HepG2 (cell line): ENCODE measurements around the gene DLG4. TPM values are rescaled to one million over a fixed set of nuclear protein-coding genes. Genes with fewer than 3 reads are reported as not detected.

ENCODE experiments used
- ATF4 ChIP-seq, 2 experiments: fragments of 450-650 bp in 1 of 2; sonication (generic) in 1 of 2; formaldehyde crosslinking; IDR thresholded peaks; 2 replicates each; pipeline versions ENCODE4 v1.5.0 to v1.8.0; 2020 to 2022; ENCODE audit warnings: mild to moderate bottlenecking in 1 of 2, missing genetic modification reagents in 1 of 2
- HNRNPH1 ChIP-seq: fragments of 200-400 bp; formaldehyde crosslinking; optimal IDR thresholded peaks from 2 replicates; pipeline ENCODE3; 2017; ENCODE audit warnings: mild to moderate bottlenecking, low read depth, low read length
- HNRNPLL ChIP-seq: fragments of 200-400 bp; formaldehyde crosslinking; IDR thresholded peaks from 2 replicates; pipeline ENCODE4 v1.6.1; 2017; ENCODE audit warnings: mild to moderate bottlenecking, low read depth, low read length; ENCODE audit not compliant: poor library complexity, severe bottlenecking
- NFATC3 ChIP-seq: sonication (generic); formaldehyde crosslinking; IDR thresholded peaks from 2 replicates; pipeline ENCODE4 v1.5.1; 2020; ENCODE audit warnings: mild to moderate bottlenecking, missing genetic modification reagents
- NR3C1 ChIP-seq: sonication (generic); formaldehyde crosslinking; IDR thresholded peaks from 2 replicates; pipeline ENCODE4 v1.4.0; 2020; ENCODE audit warnings: missing genetic modification reagents
- RXRA ChIP-seq: sonication (generic); formaldehyde crosslinking; IDR thresholded peaks from 2 replicates; pipeline ENCODE4 v1.5.1; 2020; ENCODE audit warnings: missing genetic modification reagents
- SAP130 ChIP-seq: IDR thresholded peaks from 2 replicates; pipeline ENCODE4 v1.6.1; 2016; ENCODE audit warnings: low read depth
- STAG1 ChIP-seq: sonication (generic); formaldehyde crosslinking; IDR thresholded peaks from 2 replicates; pipeline ENCODE4 v1.4.0; 2020; ENCODE audit warnings: missing genetic modification reagents
- XRCC5 ChIP-seq: fragments of 200-400 bp; formaldehyde crosslinking; optimal IDR thresholded peaks from 2 replicates; pipeline ENCODE3; 2017; ENCODE audit warnings: mild to moderate bottlenecking, low read length
- ZBTB3 ChIP-seq: sonication (generic); formaldehyde crosslinking; IDR thresholded peaks from 2 replicates; pipeline ENCODE4 v1.4.0; 2020; ENCODE audit warnings: low read depth, mild to moderate bottlenecking, moderate library complexity, missing genetic modification reagents, borderline replicate concordance
- ZNF253 ChIP-seq: sonication (generic); formaldehyde crosslinking; IDR thresholded peaks from 2 replicates; pipeline ENCODE4 v1.8.0; 2022; ENCODE audit warnings: mild to moderate bottlenecking, missing genetic modification reagents, borderline replicate concordance
- ZNF276 ChIP-seq: sonication (generic); formaldehyde crosslinking; IDR thresholded peaks from 2 replicates; pipeline ENCODE4 v1.4.0; 2020; ENCODE audit warnings: mild to moderate bottlenecking, low read depth, missing genetic modification reagents
- ZNF337 ChIP-seq: sonication (generic); formaldehyde crosslinking; IDR thresholded peaks from 2 replicates; pipeline ENCODE4 v1.5.1; 2020; ENCODE audit warnings: missing genetic modification reagents, low read depth, mild to moderate bottlenecking, borderline replicate concordance
- ZNF598 ChIP-seq: sonication (generic); formaldehyde crosslinking; IDR thresholded peaks from 2 replicates; pipeline ENCODE4 v1.5.1; 2020; ENCODE audit warnings: mild to moderate bottlenecking, missing genetic modification reagents, borderline replicate concordance
- ZNF687 ChIP-seq: sonication (generic); formaldehyde crosslinking; IDR thresholded peaks from 2 replicates; pipeline ENCODE4 v1.5.1; 2020; ENCODE audit warnings: mild to moderate bottlenecking, missing genetic modification reagents, moderate library complexity
- polyA plus RNA-seq, 8 experiments: library from polyadenylated mRNA; depleted of rRNA in 3 of 8; stranded (reverse) in 7 of 8; unstranded in 1 of 8; fragments of >200 nt; fragmentation: Illumina TruSeq in 4 of 8; extraction: Trizol in 4 of 8; gene quantifications; 2 replicates each; pipeline versions ENCODE4 v1.2.1 to v1.2.3, GENCODE V29; 2011 to 2016; ENCODE audit warnings: low read depth in 4 of 8, missing spikeins in 1 of 8, mixed read lengths in 1 of 8; ENCODE audit not compliant: insufficient read depth in 1 of 8
- total RNA-seq, 5 experiments: library from RNA; depleted of rRNA; stranded (reverse); fragments of >200 nt; fragmentation: Illumina TruSeq; extraction: Trizol; gene quantifications; 2 replicates each; pipeline ENCODE4 v1.2.3, GENCODE V29; 2016; ENCODE audit warnings: low read depth in 1 of 5
- TF ChIP-seq, protein P1 (sequence below): sonication (generic); formaldehyde crosslinking; IDR thresholded peaks from 2 replicates; pipeline ENCODE4 v1.5.1; 2020; ENCODE audit warnings: missing genetic modification reagents, mild to moderate bottlenecking, borderline replicate concordance

The DLG4 gene
- total and polyA plus RNA-seq, 2 of the 13 experiments (the other 11 are each of a cell fraction or from before 2014, with no cell fraction given): 0.71 to 4.3 TPM

GRCh38 chr17:7137171-7137943 lies 82.3 kb downstream of the DLG4 start (continued):
- TF ChIP-seq NR3C1 (CRISPR knock-in tag) (no peak), ZNF276 (no peak), SAP130 (CRISPR knock-in tag) (no peak), ZNF253 (CRISPR knock-in tag) (no peak), NFATC3 (CRISPR knock-in tag) (no peak), ZBTB3 (CRISPR knock-in tag) (no peak), RXRA (CRISPR knock-in tag) (0 out of 2 replicates have a peak, but pooled peaks have one; percentile 8), STAG1 (CRISPR knock-in tag) (peak; percentile 33; the same call in 1 of the 2 replicates), HNRNPLL (no peak), ZNF598 (CRISPR knock-in tag) (no peak), ATF4 (CRISPR knock-in tag; IDR thresholded peaks at IDR 0.05) (no peak), ZNF337 (no peak), HNRNPH1 (no peak), XRCC5 (no peak), ZNF687 (CRISPR knock-in tag) (peak; percentile 34; the same call in 1 of the 2 replicates)
- TF ChIP-seq, protein P1, sequence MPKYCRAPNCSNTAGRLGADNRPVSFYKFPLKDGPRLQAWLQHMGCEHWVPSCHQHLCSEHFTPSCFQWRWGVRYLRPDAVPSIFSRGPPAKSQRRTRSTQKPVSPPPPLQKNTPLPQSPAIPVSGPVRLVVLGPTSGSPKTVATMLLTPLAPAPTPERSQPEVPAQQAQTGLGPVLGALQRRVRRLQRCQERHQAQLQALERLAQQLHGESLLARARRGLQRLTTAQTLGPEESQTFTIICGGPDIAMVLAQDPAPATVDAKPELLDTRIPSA (CRISPR knock-in tag): no peak
